ENCODE data around the gene ZC3H6.
"Not testable (repeated sequence)": the region's sequence is repeated elsewhere in the genome, so short reads cannot be mapped to it uniquely, and the experiment has no call there.

The ZC3H6 gene

DNA sequence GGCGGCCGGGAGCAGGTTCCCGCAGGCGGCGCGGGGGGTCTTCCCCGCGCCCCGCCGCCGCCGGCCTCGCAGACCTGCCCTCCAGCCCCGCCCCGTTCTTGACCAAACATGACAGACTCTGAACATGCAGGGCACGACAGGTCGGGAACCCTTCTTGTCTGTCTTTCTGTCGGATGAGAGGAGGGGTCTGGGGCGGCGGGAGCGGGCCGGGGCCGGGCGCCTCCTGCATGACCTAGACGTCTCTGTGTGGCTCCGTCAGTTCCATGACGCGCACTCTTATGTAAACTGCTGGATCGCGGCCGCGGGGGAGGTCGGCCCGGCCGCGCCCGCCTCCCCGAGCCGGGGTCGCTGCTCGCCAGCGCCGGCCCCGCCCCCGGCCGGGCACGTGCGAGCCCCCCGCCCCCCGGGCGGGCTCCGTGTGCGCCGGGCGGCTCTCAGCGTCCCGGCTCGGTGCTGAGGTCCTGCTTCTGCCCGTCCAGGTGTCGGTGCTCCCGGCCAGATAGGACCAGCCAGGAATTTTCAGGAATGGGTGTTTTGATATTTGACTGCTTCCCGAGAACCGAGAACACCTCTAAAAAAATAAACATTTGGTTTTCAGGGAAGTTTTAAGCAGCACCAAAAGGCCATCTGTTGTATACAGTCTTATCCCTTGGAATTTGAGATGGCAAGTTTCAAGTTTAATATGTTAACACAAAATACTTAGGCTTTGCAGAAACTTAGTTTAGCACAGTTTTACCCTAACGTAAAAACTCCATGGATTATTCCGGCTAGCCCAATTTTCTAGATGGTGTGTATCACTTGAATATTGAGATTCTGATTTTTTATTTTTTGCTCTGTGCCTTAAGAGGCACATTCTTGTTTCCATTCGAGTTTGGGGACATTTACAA lies 733 bp downstream of the ZC3H6 start:
- peak; percentile 77 to 86 for DNase-seq

GRCh38 chr2:112276954-112277353 lies 1.6 kb downstream of the ZC3H6 start:
- no peak for DNase-seq

GRCh38 chr2:112277596-112278220 lies 2.3 kb downstream of the ZC3H6 start:
- no peak for DNase-seq

- DNase-seq: not testable (repeated sequence)
Measured at GRCh38 chr2:112282066-112282465, 6.7 kb downstream of the ZC3H6 start.

GRCh38 chr2:112283535-112283934 lies 8.1 kb downstream of the ZC3H6 start:
- DNase-seq: not testable (repeated sequence)

GRCh38 chr2:112290088-112290487 lies 14.7 kb downstream of the ZC3H6 start:
- DNase-seq: no peak

- DNase-seq: no peak
Measured at GRCh38 chr2:112290648-112291047, 15.3 kb downstream of the ZC3H6 start.

DNA sequence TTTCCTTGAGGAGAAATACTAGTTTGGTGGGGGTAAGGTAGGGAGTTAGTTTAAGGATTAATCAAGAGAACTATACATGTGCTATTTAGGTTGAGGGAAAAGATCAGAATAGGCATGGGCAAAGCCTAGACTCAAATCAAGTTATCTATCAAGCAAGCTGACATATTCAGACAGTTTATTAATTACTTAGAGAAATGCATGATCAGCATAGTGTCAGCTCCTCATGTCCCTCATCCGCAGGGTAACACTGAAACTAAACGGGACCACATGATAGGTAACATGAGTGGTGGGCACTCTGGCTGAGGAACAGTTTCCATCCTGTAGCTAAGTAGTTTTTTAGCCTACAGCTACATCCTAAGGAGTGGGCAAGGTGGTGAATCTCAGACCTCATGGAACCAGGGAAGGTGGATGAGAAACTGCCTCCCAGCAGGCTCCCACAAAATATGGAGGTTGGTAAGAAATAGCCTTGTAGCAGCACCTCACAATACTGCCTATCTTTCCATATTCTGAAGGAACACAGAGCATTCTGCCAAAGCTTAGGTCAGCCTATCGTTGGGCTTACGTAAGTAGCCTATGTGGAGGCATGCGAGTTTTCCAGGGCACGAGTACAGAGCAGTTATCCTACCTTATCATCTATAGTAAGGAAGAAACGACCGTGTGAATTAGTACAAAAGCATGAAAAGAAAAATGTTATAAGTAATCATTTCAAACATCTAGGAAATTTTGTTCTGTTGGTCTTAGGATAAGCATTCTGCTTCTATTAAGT lies 18.4 kb downstream of the ZC3H6 start:
- DNase-seq: no peak

DNA sequence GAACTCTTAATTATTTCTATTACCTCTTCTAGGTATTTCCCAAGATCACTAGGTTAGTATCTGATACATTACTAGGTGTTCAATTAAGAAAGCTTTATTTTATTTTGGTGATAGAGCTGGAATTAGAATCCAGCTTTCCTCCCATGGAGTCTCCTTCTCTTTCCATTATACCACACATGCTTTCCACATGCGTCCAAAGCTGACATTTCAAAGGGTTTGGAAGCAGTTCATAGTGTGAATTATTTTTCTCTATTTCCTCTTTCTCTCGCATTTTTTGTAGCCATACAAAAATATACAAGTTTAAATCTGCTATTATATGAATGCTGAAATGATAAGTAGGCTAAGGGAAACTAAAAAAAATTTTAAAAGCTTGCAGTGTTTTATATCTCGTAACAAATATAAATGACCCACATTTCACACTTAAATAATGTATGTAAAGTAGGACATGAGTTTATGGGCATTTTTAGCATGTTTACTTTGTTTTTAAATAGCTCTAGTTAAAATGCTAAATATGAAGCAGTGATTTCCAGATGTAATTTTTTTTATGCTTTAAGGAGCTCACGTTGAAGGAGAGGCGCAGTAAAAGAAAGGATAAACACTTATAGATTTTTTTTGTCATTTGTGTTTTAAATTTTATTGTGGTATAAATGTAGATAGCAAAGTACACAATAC lies 20.1 kb downstream of the ZC3H6 start:
- DNase-seq: no peak

- no peak for DNase-seq
Measured at GRCh38 chr2:112296407-112296806, 21.0 kb downstream of the ZC3H6 start.

DNA sequence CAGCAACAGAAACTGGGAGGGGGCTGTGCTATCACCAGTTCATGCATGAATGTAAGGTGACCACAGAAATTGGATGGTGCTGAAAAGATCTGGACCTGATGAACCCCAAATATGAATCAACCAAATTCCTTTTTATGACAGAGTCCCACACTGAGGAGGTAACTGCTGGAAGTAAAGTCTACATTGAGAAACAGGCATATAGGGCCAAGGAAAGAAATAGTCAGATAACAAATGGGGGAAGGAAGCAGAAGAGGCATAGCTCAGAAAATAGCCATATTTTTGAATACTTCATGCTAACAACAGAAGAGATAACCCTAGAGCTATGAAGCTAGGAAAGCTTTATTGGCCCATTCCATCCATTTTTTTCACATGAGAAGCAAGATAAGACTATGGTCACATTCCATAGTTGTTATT lies 25.8 kb downstream of the ZC3H6 start:
- no peak for DNase-seq

GRCh38 chr2:112301973-112302372 lies 26.6 kb downstream of the ZC3H6 start:
- no peak for DNase-seq

GRCh38 chr2:112304298-112304941 lies 29.0 kb downstream of the ZC3H6 start:
- no peak for DNase-seq

DNA sequence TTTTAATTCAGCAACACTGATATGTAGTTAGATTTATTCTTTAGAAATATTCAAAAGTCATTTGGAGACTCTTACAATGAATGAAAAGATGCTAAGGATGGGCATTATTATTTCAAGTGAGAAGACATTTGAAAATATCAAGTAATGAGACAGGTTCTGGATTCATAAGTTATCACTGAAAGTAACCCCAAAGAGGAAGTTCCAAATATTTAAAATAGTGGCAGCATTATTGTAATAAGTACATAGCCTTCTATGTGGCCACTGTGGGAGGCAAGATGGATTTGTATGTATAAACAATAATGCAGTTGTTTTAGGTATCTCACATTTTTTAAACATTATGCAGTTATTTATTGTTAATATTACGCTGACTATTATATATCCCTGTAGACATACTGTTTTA lies 29.7 kb downstream of the ZC3H6 start:
- DNase-seq: no peak

DNA sequence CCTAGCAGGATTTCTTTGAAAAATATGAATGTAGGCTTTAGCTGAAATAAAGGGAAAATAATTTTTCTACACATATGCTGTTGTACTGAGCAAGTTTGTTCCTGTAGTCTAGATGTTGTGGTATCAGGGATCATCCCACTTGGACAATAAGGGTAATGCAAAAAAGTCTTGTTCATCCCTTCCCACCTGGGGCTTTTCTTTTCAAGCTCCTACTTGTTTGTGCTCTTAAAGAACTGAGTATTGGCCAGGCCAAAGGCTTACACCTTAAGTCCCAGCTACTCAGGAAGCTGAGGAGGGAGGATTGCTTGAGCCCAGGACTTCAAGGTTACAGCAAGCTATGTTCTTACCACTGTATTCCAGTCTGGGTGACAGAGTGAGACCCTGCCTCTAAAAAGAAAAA lies 35.5 kb downstream of the ZC3H6 start:
- DNase-seq: no peak

- DNase-seq: no peak
Measured at GRCh38 chr2:112311932-112312331, 36.5 kb downstream of the ZC3H6 start.

- DNase-seq: no peak
Measured at GRCh38 chr2:112312821-112313220, 37.4 kb downstream of the ZC3H6 start.

GRCh38 chr2:112314856-112315255 lies 39.5 kb downstream of the ZC3H6 start:
- DNase-seq: peak in 1 of 2 donors; percentile 8

- DNase-seq: no peak
Measured at GRCh38 chr2:112317303-112318158, 42.1 kb downstream of the ZC3H6 start.

DNA sequence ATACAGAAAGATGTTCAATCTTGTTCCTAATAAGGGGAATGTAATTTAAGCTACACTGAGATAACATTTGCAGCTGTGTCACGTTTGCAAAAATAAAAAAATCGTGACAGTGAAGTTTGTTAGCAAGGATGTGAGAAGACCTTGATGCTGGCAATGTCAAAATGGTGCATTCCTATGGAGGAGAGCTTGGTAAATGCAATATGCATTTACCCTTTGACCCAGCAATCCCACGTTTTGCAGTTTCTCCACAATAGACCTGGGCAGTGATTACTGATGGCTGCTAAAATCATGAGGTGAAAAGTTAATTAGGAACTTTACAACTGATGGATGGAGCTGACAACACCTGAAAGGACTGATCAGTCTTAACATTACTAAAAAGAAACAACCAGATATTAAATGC lies 43.1 kb downstream of the ZC3H6 start:
- no peak for DNase-seq

Data from inflammatory macrophage (primary cell).